Stimulated activated CD4-positive, alpha-beta T cell treated with anti-CD3 and anti-CD28 coated beads, Interleukin-12 subunit alpha, Interleukin-12 subunit beta, amount 100 ng/mL, for 24 hours (primary cell): ENCODE data around the gene HTT.

ENCODE experiments used
- DNase-seq, 2 experiments: peaks; one replicate each; pipeline ENCODE4 v3.0.0-alpha.2; 2020; ENCODE audit warnings: low read depth in 2 of 2

HTT gene

DNA sequence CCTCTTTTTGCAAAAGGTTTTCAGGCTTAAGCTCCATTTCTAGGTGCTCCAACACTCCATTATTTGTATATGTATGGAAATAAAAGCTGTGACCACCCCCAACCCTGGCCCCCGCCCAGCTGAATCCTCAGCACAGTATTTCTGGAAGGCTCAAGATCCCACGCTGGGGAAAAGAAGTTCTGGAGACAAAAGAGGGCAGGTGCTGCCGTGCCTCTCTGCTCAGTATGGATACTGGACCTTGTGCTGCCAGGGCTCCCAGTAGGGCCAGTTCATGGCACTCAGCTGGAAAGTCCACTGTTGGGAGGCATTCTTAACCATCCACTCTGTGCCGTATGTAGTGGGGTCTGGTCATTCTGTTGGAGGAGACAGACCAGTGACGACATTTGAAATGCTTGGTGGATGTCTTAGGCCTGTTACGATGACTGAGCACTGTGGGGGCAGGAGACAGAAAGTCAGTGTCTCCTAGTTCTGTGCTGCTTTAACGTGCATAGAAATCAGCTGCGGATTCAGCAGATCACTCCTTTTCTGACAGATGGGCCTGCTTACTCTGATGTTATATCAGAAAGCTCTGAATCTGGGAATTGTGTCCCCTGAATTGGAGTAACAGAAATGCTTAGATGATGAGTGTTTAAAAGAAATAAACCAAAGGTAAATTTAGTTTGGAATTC is 126.1 kb downstream of the HTT start:
- no peak for DNase-seq

DNA sequence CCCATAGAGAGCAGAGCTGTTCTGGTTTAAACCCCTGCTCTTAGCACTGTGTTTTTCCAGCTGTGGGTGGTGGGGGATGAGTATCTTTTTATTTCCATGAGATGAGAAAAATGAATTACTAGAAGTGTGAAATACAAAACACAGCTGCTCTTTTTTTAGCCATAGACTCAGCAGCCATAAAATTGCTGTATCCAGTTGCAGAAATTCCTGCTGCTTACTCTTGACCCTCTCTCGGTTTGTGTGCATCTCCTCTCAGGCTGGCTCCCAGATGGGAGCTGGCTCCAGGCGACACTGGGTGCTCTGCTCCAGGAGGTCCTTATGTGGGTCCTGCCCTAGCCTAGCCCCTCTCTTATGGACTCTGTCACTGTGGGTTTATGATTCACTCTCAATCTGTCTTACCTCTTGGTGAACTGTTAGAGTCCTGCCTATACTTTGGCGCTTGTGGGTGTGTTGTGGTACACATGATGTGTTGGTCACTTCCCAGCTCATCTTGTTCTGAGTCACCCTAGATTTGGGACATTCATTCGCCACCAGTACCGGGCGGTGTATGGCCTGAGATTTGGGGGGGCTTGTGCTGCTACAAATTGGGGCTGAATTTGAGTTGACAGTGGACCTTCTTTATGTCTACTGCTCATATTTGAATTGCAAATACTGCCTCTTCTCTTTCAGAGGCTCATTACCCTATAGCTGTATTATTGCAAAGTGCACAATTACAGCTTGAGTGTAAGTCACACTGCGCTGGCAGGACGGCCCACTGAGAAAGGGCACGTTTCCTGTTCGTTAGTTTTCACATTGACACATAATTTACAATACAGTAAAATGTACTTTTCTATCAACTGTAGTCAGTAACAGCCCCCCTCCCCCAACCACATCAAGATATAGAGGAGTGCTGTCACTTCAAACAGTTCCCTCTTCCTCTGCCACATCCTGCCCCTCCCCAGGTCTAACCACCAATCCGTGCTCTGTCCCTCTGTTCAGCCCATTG is 127.5 kb downstream of the HTT start:
- peak; percentile 18 to 46 for DNase-seq

- peak; percentile 17 to 22 for DNase-seq
Observed at GRCh38 chr4:3202836-3203820, 128.6 kb downstream of the HTT start.

- no peak for DNase-seq
Observed at GRCh38 chr4:3203971-3204431, 129.5 kb downstream of the HTT start.

DNA sequence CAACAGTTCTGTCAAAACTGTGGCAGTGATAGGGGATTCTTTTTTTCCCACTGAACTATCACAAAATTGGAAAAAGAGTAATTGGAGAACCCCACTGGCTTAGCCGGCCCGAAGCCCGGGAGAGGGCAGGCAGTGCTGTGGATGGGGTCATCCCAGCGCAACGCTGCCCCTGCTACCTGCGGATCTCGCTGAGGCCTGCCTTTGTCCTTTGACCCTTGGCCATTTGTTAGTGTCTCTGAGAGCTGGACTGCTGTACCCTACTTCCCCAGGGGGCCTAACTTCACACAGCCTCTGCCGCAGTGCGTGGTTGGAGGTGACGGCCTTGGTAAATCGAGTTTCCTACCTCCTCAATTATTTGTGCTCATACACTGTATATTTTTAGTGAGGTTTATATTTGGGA is 131.5 kb downstream of the HTT start:
- no peak for DNase-seq

- DNase-seq, result no peak
Observed at GRCh38 chr4:3206439-3207100, 132.1 kb downstream of the HTT start.

- DNase-seq, result no peak
Observed at GRCh38 chr4:3207531-3208037, 133.1 kb downstream of the HTT start.

DNA sequence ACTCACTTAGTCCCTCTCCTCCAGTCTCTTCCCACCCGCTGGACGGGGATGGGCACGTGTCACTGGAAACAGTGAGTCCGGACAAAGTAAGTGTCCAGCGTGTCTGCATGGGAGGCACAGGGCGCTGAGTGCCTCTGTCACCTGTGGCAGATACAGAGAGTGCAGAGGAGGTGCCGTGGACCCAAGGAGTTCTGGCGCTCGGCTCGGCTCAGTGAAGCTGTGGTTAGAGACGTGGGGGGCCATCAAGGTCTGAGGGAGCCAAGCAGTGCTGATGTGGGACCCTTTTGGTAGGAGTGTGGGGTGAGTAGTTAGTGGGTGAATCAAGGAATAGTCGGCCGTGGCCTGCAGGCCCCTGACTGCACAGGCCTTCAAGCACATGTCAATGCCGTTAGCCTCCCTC is 134.3 kb downstream of the HTT start:
- DNase-seq, result no peak

GRCh38 chr4:3209551-3210325 is 135.3 kb downstream of the HTT start:
- no peak for DNase-seq

DNA sequence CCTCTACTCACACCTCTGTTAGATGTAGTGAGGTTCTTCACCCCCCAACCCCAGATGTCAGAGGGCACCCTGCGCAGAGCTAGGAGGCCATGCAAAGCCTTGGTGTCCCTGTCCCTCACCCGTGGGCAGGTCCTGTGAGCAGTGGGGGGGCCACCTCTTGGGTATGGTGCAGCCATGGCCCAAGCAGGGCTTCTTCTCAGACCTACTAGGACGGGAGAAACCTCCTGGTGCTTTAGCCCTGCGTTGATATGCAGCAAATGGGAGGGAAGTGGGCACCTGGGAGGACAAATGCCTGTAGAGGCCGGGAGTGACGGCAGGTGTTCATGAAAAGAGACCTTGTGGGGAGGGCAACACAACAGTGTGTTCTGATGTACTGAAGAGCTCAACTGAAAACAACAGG is 136.0 kb downstream of the HTT start:
- DNase-seq, result no peak

- DNase-seq, result no peak
Observed at GRCh38 chr4:3211866-3212265, 137.4 kb downstream of the HTT start.

- DNase-seq, result no peak
Observed at GRCh38 chr4:3212391-3213105, 138.1 kb downstream of the HTT start.

DNA sequence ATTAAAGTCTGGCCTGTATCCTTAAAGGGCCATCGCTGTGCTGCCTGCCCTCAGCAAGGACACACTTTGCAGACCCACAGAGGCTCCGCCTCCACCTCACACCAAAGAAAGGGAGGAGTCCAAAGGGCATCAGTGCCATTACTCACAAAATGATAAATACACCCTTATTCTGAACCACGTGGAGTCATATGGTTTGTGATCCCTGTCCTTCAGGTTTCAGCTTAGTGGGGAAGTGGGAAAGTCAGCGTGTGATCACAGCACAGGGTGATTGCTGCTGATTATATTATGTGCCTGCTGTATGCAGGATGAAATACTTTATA is 138.6 kb downstream of the HTT start:
- DNase-seq, result no peak

GRCh38 chr4:3213661-3214250 is 139.3 kb downstream of the HTT start:
- DNase-seq, result no peak

DNA sequence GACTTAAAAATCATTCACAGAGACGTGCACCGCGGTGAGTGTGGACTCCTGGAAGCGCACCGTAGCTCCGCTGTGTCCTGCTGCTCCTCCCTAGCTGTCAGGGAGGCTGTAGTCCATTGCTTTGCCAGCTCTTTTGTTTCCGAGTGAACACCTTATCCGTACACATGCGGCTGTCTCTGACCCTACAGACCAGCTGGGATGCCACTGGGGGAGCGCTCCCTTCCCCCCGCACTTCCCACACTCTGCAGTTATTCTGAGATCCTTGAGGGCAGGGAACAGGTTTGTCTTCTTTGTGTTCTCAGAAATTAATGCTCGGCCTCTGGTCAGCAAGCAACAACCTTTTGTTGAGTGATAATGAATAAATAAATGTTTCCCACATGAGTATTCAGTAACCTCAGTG is 140.8 kb downstream of the HTT start:
- DNase-seq, result no peak

DNA sequence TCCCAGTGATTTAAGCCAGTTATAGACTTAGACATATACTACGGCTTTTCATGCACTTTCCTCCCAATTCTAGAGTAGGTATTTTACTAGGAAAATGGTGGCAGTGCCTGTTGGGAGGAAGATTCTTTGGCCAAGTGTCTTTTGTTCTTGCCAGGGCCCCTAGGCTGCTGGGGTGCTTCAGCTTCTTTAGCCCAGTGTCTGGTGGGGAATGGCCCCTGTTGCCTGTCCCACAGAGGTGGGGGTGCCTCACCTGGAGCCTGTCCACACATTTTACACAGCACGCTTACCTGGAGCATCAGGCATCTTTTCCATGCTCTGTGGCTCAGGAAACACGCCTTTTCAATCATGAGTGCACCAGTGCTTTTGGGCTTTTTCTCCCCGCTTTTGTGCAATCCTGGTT is 141.3 kb downstream of the HTT start:
- no peak for DNase-seq

GRCh38 chr4:3217266-3217665 is 142.8 kb downstream of the HTT start:
- no peak for DNase-seq

DNA sequence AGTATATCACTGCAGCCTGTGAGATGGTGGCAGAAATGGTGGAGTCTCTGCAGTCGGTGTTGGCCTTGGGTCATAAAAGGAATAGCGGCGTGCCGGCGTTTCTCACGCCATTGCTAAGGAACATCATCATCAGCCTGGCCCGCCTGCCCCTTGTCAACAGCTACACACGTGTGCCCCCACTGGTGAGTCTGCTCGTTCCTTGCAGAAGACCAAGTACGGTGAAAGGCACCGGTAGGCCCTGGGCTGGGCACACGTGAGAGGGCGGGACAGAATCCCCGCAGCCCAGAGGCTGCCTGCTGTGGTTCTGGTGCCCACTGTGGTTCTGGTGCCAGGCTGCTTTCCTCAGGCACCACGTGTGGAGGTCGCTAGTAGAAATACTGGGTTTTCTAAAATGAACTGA is 143.3 kb downstream of the HTT start:
- DNase-seq, result no peak
